Rectal smooth muscle tissue (tissue), 1 donor: ENCODE results near the gene ABHD5.

ENCODE experiments used
- H3K27ac ChIP-seq: one replicate; pipeline ENCODE4 v1.7.0; 2013; ENCODE audit warnings: low read depth, low read length, inconsistent platforms
- H3K27me3 ChIP-seq: one replicate; pipeline ENCODE4 v1.7.0; 2013; ENCODE audit warnings: low read length; ENCODE audit not compliant: control insufficient read depth, insufficient read depth
- H3K36me3 ChIP-seq: one replicate; pipeline ENCODE4 v1.7.0; 2013; ENCODE audit warnings: low read length; ENCODE audit not compliant: control insufficient read depth, insufficient read depth
- H3K4me1 ChIP-seq: one replicate; pipeline ENCODE4 v1.7.0; 2013; ENCODE audit warnings: low read length; ENCODE audit not compliant: control insufficient read depth, insufficient read depth
- H3K4me3 ChIP-seq: one replicate; pipeline ENCODE4 v1.7.0; 2013; ENCODE audit warnings: low read length
- H3K9ac ChIP-seq: one replicate; pipeline ENCODE4 v1.7.0; 2013; ENCODE audit warnings: low read length

The ABHD5 gene

GRCh38 chr3:43704697-43705096, 14.0 kb downstream of the ABHD5 start:
- H3K9ac ChIP-seq: no peak overlapping the region
- no peak overlapping the region for H3K4me3 ChIP-seq
- peaks cover 3% of the 10 kb centered on the region for H3K36me3 ChIP-seq
- no peak overlapping the region for H3K27ac ChIP-seq
- no peaks in the 10 kb centered on the region for H3K4me1 ChIP-seq
- H3K27me3 ChIP-seq: no peaks in the 10 kb centered on the region

DNA sequence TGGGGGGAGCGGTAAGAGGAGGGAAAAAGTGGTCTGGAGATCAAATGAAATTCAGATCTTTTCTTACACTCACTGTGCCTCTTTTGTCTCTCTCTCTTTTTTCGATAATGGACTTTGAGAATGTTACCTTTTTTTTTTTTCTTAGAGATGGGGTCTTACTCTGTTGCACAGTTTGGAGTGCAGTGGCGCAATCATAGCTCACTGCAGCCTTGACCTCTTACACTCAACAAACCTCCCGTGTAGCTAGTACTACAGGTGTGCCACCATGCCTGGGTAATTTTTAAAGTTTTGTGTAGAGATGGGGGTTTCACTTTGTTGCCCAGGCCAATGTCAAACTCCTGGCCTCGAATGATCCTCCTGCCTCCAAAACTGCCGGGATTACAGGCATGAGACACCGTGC, 15.6 kb downstream of the ABHD5 start:
- Histone ChIP-seq H3K4me3 (no peak overlapping the region), H3K4me1 (no peaks in the 10 kb centered on the region), H3K27me3 (no peaks in the 10 kb centered on the region), H3K9ac (no peak overlapping the region), H3K36me3 (peaks cover 3% of the 10 kb centered on the region), H3K27ac (no peak overlapping the region)

DNA sequence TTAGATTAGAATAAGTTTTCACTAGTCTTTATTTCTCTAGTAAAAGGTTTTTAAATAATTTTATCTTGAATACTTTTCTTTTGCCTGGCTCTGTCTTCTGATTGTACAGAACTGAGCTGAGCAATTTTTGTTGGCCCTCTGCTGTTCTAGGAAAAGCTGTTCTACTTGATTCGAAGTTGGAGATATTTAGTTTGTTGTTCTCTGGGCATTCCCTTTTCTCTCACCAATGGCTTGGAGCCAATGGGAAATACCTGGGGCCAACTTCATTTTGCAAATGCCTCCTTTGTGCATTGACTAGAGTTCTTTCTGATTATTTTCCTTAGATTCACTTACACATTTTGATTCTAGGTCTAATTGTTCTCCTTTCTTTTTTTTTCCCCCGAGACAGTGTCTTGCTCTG, 16.5 kb downstream of the ABHD5 start:
- Histone ChIP-seq H3K4me1 (no peaks in the 10 kb centered on the region), H3K27ac (no peak overlapping the region), H3K36me3 (peaks cover 3% of the 10 kb centered on the region)

DNA sequence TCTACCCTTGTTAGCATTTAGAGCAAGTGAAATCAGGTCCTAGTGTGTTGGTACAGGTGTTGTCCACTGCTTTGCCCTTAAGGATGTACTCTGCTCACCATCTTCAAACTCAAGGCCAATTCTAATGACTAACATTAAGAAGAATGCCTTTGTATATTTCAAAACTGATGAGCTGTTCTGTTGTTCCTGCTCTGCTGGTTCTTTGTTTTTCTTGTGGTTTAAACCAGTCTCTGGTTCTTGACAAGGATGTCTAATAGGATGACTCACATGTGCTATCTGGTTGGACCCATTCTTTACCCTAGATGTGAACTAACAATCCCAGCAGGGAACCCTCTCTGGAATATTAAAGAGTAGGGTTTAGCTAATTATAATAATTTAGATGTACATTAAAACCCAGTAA, 17.3 kb downstream of the ABHD5 start:
- H3K4me1 ChIP-seq: no peaks in the 10 kb centered on the region
- H3K4me3 ChIP-seq: no peak overlapping the region
- H3K9ac ChIP-seq: no peak overlapping the region
- no peaks in the 10 kb centered on the region for H3K27me3 ChIP-seq
- H3K27ac ChIP-seq: no peak overlapping the region
- peaks cover 3% of the 10 kb centered on the region for H3K36me3 ChIP-seq

More for the DNA sequence above, 16.5 kb downstream of the ABHD5 start:
- Histone ChIP-seq H3K9ac (no peak overlapping the region), H3K4me3 (no peak overlapping the region), H3K27me3 (no peaks in the 10 kb centered on the region)

GRCh38 chr3:43709022-43709421, 18.3 kb downstream of the ABHD5 start:
- Histone ChIP-seq H3K36me3 (peaks cover 5% of the 10 kb centered on the region), H3K9ac (no peak overlapping the region), H3K4me1 (no peaks in the 10 kb centered on the region), H3K4me3 (no peak overlapping the region), H3K27me3 (no peaks in the 10 kb centered on the region), H3K27ac (no peak overlapping the region)

DNA sequence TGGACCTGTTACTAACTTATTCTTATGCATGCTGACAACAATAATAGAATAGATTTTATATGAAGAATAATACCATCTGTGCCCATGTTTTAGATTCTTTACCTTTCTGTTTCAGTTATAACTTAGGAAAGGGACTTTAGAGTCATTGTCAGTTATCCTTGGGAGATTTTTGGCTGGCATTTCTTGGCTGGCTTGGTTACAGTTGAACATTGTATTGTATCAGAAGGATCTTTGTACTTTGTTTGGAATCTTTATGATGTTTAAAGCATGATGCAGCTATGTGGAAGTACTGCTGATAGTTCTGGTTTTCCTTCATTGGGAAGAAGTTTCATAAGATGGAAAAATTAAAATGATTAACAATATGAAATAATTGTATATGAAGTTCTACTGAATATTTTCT, 19.9 kb downstream of the ABHD5 start:
- Histone ChIP-seq H3K4me3 (no peak overlapping the region), H3K9ac (no peak overlapping the region), H3K4me1 (no peaks in the 10 kb centered on the region), H3K27me3 (no peaks in the 10 kb centered on the region), H3K27ac (no peak overlapping the region), H3K36me3 (peaks cover 5% of the 10 kb centered on the region)

DNA sequence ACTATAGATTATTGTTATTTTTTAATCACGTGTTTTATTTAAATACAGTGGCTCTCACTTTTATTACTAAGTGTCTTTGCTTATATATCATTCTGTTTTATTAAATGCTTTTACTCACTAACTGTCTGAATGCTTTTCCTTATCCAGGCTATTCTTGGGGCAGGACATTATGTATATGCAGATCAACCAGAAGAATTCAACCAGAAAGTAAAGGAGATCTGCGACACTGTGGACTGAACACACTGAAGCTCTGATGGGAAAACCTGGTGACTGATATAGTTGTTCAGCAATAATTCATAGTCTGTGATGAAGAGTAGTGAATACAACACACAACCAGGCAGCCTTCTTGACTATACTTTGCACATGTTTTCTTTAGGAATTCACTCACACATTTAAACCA, 27.6 kb downstream of the ABHD5 start:
- Histone ChIP-seq H3K4me1 (no peaks in the 10 kb centered on the region), H3K27me3 (no peaks in the 10 kb centered on the region), H3K36me3 (peaks cover 2% of the 10 kb centered on the region), H3K27ac (no peak overlapping the region), H3K9ac (no peak overlapping the region), H3K4me3 (no peak overlapping the region)

DNA sequence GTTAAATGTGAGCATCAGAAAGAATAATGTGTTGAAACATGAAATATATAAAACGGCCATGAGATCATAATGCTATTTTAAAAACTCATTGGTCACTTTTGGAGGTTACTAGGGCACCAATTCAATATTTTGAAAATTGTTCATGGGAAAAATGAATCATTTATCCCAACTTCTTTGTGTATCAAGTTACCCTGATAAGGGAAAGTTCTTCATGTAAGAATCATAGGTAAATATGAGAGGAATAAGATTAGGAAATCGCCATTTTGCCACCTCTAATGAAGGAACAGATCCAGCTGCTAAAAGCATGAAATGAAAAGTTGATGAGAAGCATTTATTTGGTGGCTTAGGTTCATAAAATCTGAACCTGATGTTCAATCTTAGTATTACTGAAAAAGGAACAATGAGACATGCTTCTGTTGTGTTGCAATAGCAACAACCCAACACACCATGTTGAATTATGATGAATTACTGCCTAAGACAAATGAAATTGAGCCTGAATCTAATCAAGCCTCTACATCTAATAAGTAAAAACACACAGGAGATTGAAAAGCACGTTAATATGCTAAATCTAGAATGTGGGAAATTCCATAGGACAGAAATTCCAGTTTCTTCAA, 32.5 kb downstream of the ABHD5 start:
- H3K36me3 ChIP-seq: no peaks in the 10 kb centered on the region
- no peaks in the 10 kb centered on the region for H3K27me3 ChIP-seq
- no peak overlapping the region for H3K27ac ChIP-seq
- H3K9ac ChIP-seq: no peak overlapping the region
- no peaks in the 10 kb centered on the region for H3K4me1 ChIP-seq
- H3K4me3 ChIP-seq: no peak overlapping the region

DNA sequence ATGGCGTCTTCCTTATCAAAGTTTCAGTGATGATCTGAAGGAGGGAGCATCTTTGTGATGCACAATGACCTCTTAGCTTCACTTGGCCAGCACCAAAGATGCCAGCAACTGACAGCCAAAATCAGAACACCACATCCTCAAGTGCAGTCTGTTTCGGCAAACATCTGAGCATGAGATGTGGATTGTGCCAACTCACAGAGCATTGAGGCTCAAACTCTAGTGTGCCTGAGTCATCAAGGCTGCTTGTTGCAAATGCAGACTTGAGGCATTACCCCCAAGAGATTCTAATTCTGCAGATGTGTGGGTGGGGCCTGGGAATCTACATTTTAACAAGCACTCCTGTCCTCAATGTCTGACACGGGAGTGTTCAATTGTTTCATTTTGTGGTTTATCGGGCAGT, 35.8 kb downstream of the ABHD5 start:
- no peaks in the 10 kb centered on the region for H3K27me3 ChIP-seq
- no peak overlapping the region for H3K4me3 ChIP-seq
- no peak overlapping the region for H3K27ac ChIP-seq
- no peaks in the 10 kb centered on the region for H3K4me1 ChIP-seq
- no peaks in the 10 kb centered on the region for H3K36me3 ChIP-seq
- H3K9ac ChIP-seq: no peak overlapping the region

DNA sequence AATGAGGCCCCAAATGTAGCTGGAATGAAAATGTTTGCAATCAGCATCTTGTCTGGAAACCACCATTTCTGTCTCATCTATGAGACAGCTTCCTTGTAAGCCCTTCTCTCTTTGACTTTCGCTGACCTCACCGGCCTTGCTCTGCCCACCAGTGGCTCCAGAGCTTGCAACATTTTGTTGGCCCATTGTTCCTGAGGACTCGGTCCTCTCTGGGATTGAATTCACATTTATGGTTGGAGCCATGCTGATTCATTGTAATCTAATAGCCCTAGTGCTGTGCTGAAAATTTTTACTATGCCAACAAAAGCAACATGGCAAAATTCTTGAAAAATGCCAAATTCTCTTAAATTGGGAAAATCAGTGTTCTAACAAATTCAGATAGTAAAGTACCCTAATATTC, 37.2 kb downstream of the ABHD5 start:
- H3K36me3 ChIP-seq: no peaks in the 10 kb centered on the region
- H3K4me3 ChIP-seq: no peak overlapping the region
- no peak overlapping the region for H3K9ac ChIP-seq
- no peaks in the 10 kb centered on the region for H3K27me3 ChIP-seq
- H3K27ac ChIP-seq: no peak overlapping the region
- no peaks in the 10 kb centered on the region for H3K4me1 ChIP-seq

GRCh38 chr3:43728476-43728875, 37.7 kb downstream of the ABHD5 start:
- H3K27ac ChIP-seq: no peak overlapping the region
- H3K4me1 ChIP-seq: no peaks in the 10 kb centered on the region
- no peak overlapping the region for H3K4me3 ChIP-seq
- no peaks in the 10 kb centered on the region for H3K27me3 ChIP-seq
- H3K36me3 ChIP-seq: no peaks in the 10 kb centered on the region
- H3K9ac ChIP-seq: no peak overlapping the region

DNA sequence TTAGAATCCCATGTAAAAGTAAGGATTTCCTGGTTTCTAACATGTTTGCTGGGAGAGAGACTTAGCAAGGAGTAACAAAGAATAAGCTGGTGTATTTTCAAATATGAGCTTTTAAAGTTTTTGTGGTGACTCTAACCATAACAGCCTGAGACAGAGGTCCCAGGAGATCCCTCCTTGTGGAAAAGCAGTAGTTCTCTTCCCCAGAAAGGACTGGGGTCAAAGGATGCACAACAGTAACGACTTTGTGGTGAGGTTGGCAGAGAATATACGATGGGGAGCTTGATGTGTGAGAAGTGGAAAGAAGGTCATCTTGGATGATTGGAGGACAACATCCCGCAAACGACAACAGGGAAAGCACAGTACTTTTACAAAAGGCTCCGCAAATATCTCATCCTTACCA, 38.2 kb downstream of the ABHD5 start:
- Histone ChIP-seq H3K27ac (no peak overlapping the region), H3K9ac (no peak overlapping the region)

DNA sequence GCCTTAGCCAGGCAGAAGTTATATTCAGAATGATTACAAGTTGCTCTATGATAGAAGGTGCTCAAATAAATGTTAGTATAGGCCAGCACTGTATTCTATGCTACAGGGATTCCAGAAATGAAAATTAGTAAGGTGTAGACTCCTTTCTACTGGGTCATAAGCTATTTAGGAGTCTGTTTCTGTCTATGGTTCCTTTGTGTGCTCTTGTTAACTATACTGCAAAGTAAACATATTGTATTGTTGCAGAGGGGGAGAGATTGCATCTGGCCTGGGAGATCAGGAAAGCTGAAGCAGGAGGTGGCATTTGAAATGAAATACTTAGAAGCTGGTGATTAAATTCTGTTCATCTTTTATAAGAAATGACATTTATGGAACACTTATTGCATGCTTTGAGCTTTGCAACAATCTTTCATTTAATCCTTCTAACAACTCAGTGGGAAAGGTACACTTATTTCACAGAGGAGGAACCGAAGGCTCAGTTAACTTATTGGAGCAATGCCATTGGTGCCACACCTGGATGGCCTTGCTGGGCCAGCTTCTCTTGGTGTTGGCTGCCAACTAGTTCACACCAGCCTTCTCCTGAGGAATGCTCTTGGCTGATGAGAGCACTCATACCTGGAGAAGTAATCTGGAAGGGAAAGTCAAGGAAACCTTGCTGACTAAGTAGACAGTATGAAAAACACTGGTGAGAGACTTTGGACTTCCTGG, 39.1 kb downstream of the ABHD5 start:
- Histone ChIP-seq H3K27me3 (no peaks in the 10 kb centered on the region), H3K4me1 (no peaks in the 10 kb centered on the region), H3K36me3 (no peaks in the 10 kb centered on the region), H3K27ac (no peak overlapping the region), H3K9ac (no peak overlapping the region), H3K4me3 (no peak overlapping the region)

More for the DNA sequence above, 38.2 kb downstream of the ABHD5 start:
- no peak overlapping the region for H3K4me3 ChIP-seq
- no peaks in the 10 kb centered on the region for H3K4me1 ChIP-seq
- H3K27me3 ChIP-seq: no peaks in the 10 kb centered on the region
- no peaks in the 10 kb centered on the region for H3K36me3 ChIP-seq
